Esophagus muscularis mucosa (tissue), 4 donors: ENCODE data around the gene INSR. TPM values are rescaled to one million over a fixed set of nuclear protein-coding genes. Genes with fewer than 3 reads are reported as not detected.

Experiments used
- DNase-seq: peaks from one replicate; pipeline ENCODE4 v3.0.0-alpha.2; 2017; ENCODE audit errors: extremely low spot score
- H3K27ac ChIP-seq, 4 donors: fragments of 200-600 bp; sonication (generic); replicated peaks in 1 of 4; 1 replicate in 3 of 4; 2 replicates in 1 of 4; pipeline ENCODE4 v1.5.1; 2016 to 2019; ENCODE audit warnings: mild to moderate bottlenecking in 1 of 4
- H3K27me3 ChIP-seq, 4 donors: fragments of 200-600 bp; sonication (generic); one replicate each; pipeline versions ENCODE4 v1.5.1 to v1.6.0; 2016 to 2019
- H3K36me3 ChIP-seq, 4 donors: fragments of 200-600 bp; sonication (generic); one replicate each; pipeline ENCODE4 v1.5.1; 2016 to 2019
- H3K4me1 ChIP-seq, 4 donors: fragments of 200-600 bp; sonication (generic); one replicate each; pipeline ENCODE4 v1.5.1; 2016 to 2019
- H3K4me3 ChIP-seq, 4 donors: fragments of 200-600 bp; sonication (generic); 1 replicate in 2 of 4; 2 replicates in 2 of 4; pipeline ENCODE4 v1.5.1; 2016 to 2019; ENCODE audit warnings: mild to moderate bottlenecking in 4 of 4, moderate library complexity in 1 of 4
- H3K9me3 ChIP-seq, 4 donors: fragments of 200-600 bp; sonication (generic); 1 replicate in 3 of 4; 2 replicates in 1 of 4; pipeline ENCODE4 v1.5.1; 2016 to 2019
- CTCF ChIP-seq, 3 experiments: fragments of 200-600 bp in 2 of 3; fragments of 450-650 bp in 1 of 3; sonication (generic) in 2 of 3; IDR thresholded peaks; one replicate each; pipeline ENCODE4 v1.5.1; 2017 to 2019; ENCODE audit warnings: antibody characterized with exemption in 3 of 3, mild to moderate bottlenecking in 2 of 3, moderate library complexity in 1 of 3
- EP300 ChIP-seq: sonication (generic); formaldehyde crosslinking; IDR thresholded peaks from one replicate; pipeline ENCODE4 v1.6.1; 2017; ENCODE audit warnings: antibody characterized with exemption
- POLR2A ChIP-seq: fragments of 450-650 bp; IDR thresholded peaks from one replicate; pipeline ENCODE4 v1.6.1; 2017; ENCODE audit warnings: antibody characterized with exemption, moderate library complexity, mild to moderate bottlenecking, low read depth
- POLR2AphosphoS5 ChIP-seq, 2 donors: sonication (generic); formaldehyde crosslinking; IDR thresholded peaks; one replicate each; pipeline ENCODE4 v1.6.1; 2017; ENCODE audit warnings: antibody characterized with exemption in 2 of 2
- WGBS: methylation state at CpG from one replicate; pipeline ENCODE4 v1.1.5; 2018; 5-methylcytosine and 5-hydroxymethylcytosine counted together
- intact Hi-C: fragments of 100-400 bp; cut with DNase I; formaldehyde crosslinking; loops from one replicate; pipeline ENCODE4 v1.15.1; 2023
- total RNA-seq, 4 donors: library from RNA; depleted of rRNA; stranded (reverse); fragments of >200 nt; gene quantifications; one replicate each; pipeline versions ENCODE4 v1.1.0 to v1.2.1, GENCODE V29; 2016

The INSR gene
- total RNA-seq, 4 donors from 2014 or later, result 72.3 to 143 (median 92.5) TPM

GRCh38 chr19:7203332-7203731 is 90.9 kb downstream of the INSR start:
- no peak overlapping the region for H3K27ac ChIP-seq
- H3K4me1 ChIP-seq, result peaks cover 17 to 28% (median 21%) of the 10 kb centered on the region in 4 donors
- H3K9me3 ChIP-seq, result no peaks in the 10 kb centered on the region
- no peak for TF ChIP-seq EP300
- TF ChIP-seq CTCF (IDR thresholded peaks at IDR 0.05), result no peak
- no peak for TF ChIP-seq POLR2AphosphoS5 (IDR thresholded peaks at IDR 0.05)
- no peak for TF ChIP-seq POLR2A
- no peak overlapping the region for H3K4me3 ChIP-seq
- intact Hi-C loops, result no loop called here
- H3K36me3 ChIP-seq, result no peaks in the 10 kb centered on the region
- no peaks in the 10 kb centered on the region for H3K27me3 ChIP-seq
- 93% methylated on average over 12 of the region's 12 CpGs for WGBS
- no peak for DNase-seq

GRCh38 chr19:7202888-7203287 is 91.3 kb downstream of the INSR start:
- DNase-seq, result no peak
- no peaks in the 10 kb centered on the region for H3K9me3 ChIP-seq
- TF ChIP-seq EP300 (no peak), CTCF (IDR thresholded peaks at IDR 0.05) (no peak), POLR2A (no peak), POLR2AphosphoS5 (IDR thresholded peaks at IDR 0.05) (no peak)
- H3K4me1 ChIP-seq, result peaks cover 17 to 24% (median 20%) of the 10 kb centered on the region in 4 donors
- 95% methylated on average over 2 of the region's 2 CpGs for WGBS
- intact Hi-C loops, result no loop called here
- H3K36me3 ChIP-seq, result no peaks in the 10 kb centered on the region
- no peak overlapping the region for H3K4me3 ChIP-seq
- no peaks in the 10 kb centered on the region for H3K27me3 ChIP-seq
- H3K27ac ChIP-seq, result no peak overlapping the region

DNA sequence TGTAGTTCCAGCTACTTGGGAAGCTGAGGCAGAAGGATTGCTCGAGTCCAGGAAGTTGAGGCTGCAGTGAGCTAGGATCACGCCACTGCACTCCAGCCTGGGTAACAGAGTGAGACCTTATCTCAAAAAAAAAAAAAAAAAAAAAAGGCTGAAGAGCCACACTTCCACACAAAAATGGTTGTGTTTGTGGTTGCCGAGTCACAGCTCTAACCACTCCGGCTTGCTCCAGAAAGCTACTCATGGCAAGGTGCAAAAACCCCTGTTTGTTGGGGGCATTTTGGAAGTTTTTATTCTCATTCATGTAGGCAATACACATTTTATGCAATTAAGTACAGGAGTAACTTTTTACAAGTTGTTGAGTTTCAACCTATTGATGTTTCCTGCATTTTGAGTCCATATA is 93.5 kb downstream of the INSR start:
- 83% methylated on average over 4 of the region's 4 CpGs for WGBS
- no peak for TF ChIP-seq CTCF (IDR thresholded peaks at IDR 0.05)
- TF ChIP-seq EP300, result no peak
- TF ChIP-seq POLR2A, result no peak
- TF ChIP-seq POLR2AphosphoS5 (IDR thresholded peaks at IDR 0.05), result no peak
- H3K9me3 ChIP-seq, result no peaks in the 10 kb centered on the region
- H3K27ac ChIP-seq, result no peak overlapping the region
- H3K27me3 ChIP-seq, result no peaks in the 10 kb centered on the region
- DNase-seq, result no peak
- H3K4me3 ChIP-seq, result no peak overlapping the region
- no peaks in the 10 kb centered on the region for H3K36me3 ChIP-seq
- peaks cover 27 to 37% (median 31%) of the 10 kb centered on the region in 4 donors for H3K4me1 ChIP-seq
- intact Hi-C loops, result no loop called here

- no peaks in the 10 kb centered on the region for H3K27me3 ChIP-seq
- H3K4me3 ChIP-seq, result no peak overlapping the region
- H3K27ac ChIP-seq, result no peak overlapping the region
- no peak for DNase-seq
- H3K9me3 ChIP-seq, result no peaks in the 10 kb centered on the region
- no peaks in the 10 kb centered on the region for H3K36me3 ChIP-seq
- WGBS, result 79% methylated on average over 14 of the region's 14 CpGs
- TF ChIP-seq POLR2AphosphoS5 (IDR thresholded peaks at IDR 0.05) (peak in 1 of 2 donors; percentile 10), POLR2A (no peak)
- H3K4me1 ChIP-seq, result peaks cover 23 to 37% (median 29%) of the 10 kb centered on the region in 4 donors
- intact Hi-C loops, result loop anchor here (5.0 kb wide), 1 partner anchor 43 kb away; no protein-coding TSS in a partner anchor
These were observed 94.3 kb downstream of the INSR start for GRCh38 chr19:7199613-7200533.
